Central memory CD8-positive, alpha-beta T cell (primary cell): ENCODE data around the gene MYLK2.

Source experiments
- ATAC-seq: fragments of 150-1000 bp; cut with Tn5 transposase; replicated peaks from 2 replicates; pipeline ENCODE4 v1.10.0; 2022; ENCODE audit warnings: mild to moderate bottlenecking, moderate FRiP score, moderate number of reproducible peaks; ENCODE audit not compliant: poor library complexity, severe bottlenecking; ENCODE audit errors: extremely low read depth
- DNase-seq, 2 donors: peaks; one replicate each; pipeline ENCODE4 v3.0.0; 2021; ENCODE audit warnings: low spot score in 2 of 2
- H3K27ac Mint-ChIP-seq: one replicate; pipeline ENCODE4 v1.8.0; 2022; ENCODE audit warnings: low read depth, mild to moderate bottlenecking, moderate library complexity, mixed read lengths
- H3K27me3 Mint-ChIP-seq: one replicate; pipeline ENCODE4 v1.8.0; 2022; ENCODE audit warnings: mixed read lengths
- H3K36me3 Mint-ChIP-seq: one replicate; pipeline ENCODE4 v1.8.0; 2022; ENCODE audit warnings: mild to moderate bottlenecking, moderate library complexity, mixed read lengths; ENCODE audit not compliant: insufficient read depth
- H3K4me1 Mint-ChIP-seq: one replicate; pipeline ENCODE4 v1.8.0; 2022; ENCODE audit warnings: mixed read lengths
- H3K4me3 Mint-ChIP-seq: one replicate; pipeline ENCODE4 v1.8.0; 2022; ENCODE audit warnings: mild to moderate bottlenecking, moderate library complexity, mixed read lengths
- H3K9me3 Mint-ChIP-seq: one replicate; pipeline ENCODE4 v1.8.0; 2022; ENCODE audit warnings: mixed read lengths

MYLK2 gene

GRCh38 chr20:31857861-31858759 lies 39.0 kb downstream of the MYLK2 start:
- H3K27ac Mint-ChIP-seq = no peak overlapping the region
- H3K4me1 Mint-ChIP-seq = peaks cover 6% of the 10 kb centered on the region
- no peak for DNase-seq
- H3K27me3 Mint-ChIP-seq = peaks cover 7% of the 10 kb centered on the region
- no peak overlapping the region for H3K4me3 Mint-ChIP-seq
- no peaks in the 10 kb centered on the region for H3K9me3 Mint-ChIP-seq
- ATAC-seq = no peak
- H3K36me3 Mint-ChIP-seq = peaks cover 2% of the 10 kb centered on the region

- Mint-ChIP-seq H3K9me3 (no peaks in the 10 kb centered on the region), H3K4me1 (peaks cover 6% of the 10 kb centered on the region), H3K27ac (no peak overlapping the region), H3K4me3 (no peak overlapping the region), H3K36me3 (peaks cover 2% of the 10 kb centered on the region), H3K27me3 (peaks cover 7% of the 10 kb centered on the region)
- no peak for ATAC-seq
- DNase-seq = no peak
Observed at GRCh38 chr20:31858760-31859083, 39.6 kb downstream of the MYLK2 start.

GRCh38 chr20:31859266-31859997 lies 40.3 kb downstream of the MYLK2 start:
- Mint-ChIP-seq H3K27ac (no peak overlapping the region), H3K4me1 (peaks cover 6% of the 10 kb centered on the region), H3K4me3 (no peak overlapping the region), H3K27me3 (peaks cover 7% of the 10 kb centered on the region), H3K36me3 (peaks cover 2% of the 10 kb centered on the region), H3K9me3 (no peaks in the 10 kb centered on the region)
- ATAC-seq (no peak), DNase-seq (no peak)

- Mint-ChIP-seq H3K9me3 (no peaks in the 10 kb centered on the region), H3K27ac (no peak overlapping the region), H3K36me3 (peaks cover 2% of the 10 kb centered on the region), H3K27me3 (peaks cover 7% of the 10 kb centered on the region), H3K4me3 (no peak overlapping the region), H3K4me1 (peaks cover 6% of the 10 kb centered on the region)
- DNase-seq (no peak), ATAC-seq (no peak)
Observed at GRCh38 chr20:31859998-31860380, 40.8 kb downstream of the MYLK2 start.

GRCh38 chr20:31860390-31861134 lies 41.4 kb downstream of the MYLK2 start:
- Mint-ChIP-seq H3K36me3 (peaks cover 2% of the 10 kb centered on the region), H3K27me3 (peaks cover 7% of the 10 kb centered on the region), H3K4me3 (peak overlapping the region; percentile 70), H3K9me3 (no peaks in the 10 kb centered on the region), H3K27ac (no peak overlapping the region), H3K4me1 (peaks cover 6% of the 10 kb centered on the region)
- no peak for DNase-seq
- ATAC-seq = no peak

GRCh38 chr20:31861135-31861384 lies 41.9 kb downstream of the MYLK2 start:
- Mint-ChIP-seq H3K9me3 (no peaks in the 10 kb centered on the region), H3K27ac (no peak overlapping the region), H3K36me3 (peaks cover 2% of the 10 kb centered on the region), H3K27me3 (peaks cover 7% of the 10 kb centered on the region), H3K4me1 (peaks cover 6% of the 10 kb centered on the region), H3K4me3 (peak overlapping the region; percentile 70)
- DNase-seq (no peak), ATAC-seq (peak; percentile 44)

- peaks cover 7% of the 10 kb centered on the region for H3K27me3 Mint-ChIP-seq
- peak overlapping the region; percentile 70 for H3K4me3 Mint-ChIP-seq
- H3K36me3 Mint-ChIP-seq = peaks cover 2% of the 10 kb centered on the region
- peak; percentile 80 for ATAC-seq
- H3K27ac Mint-ChIP-seq = peak overlapping the region; percentile 14
- no peaks in the 10 kb centered on the region for H3K9me3 Mint-ChIP-seq
- peaks cover 6% of the 10 kb centered on the region for H3K4me1 Mint-ChIP-seq
- DNase-seq = peak in 1 of 2 donors; percentile 34
Observed at GRCh38 chr20:31861385-31862156, 42.4 kb downstream of the MYLK2 start.

- Mint-ChIP-seq H3K4me3 (peak overlapping the region; percentile 70), H3K36me3 (peaks cover 2% of the 10 kb centered on the region), H3K4me1 (peaks cover 6% of the 10 kb centered on the region), H3K9me3 (no peaks in the 10 kb centered on the region), H3K27ac (peak overlapping the region; percentile 14), H3K27me3 (peaks cover 7% of the 10 kb centered on the region)
- ATAC-seq (no peak), DNase-seq (no peak)
Observed at GRCh38 chr20:31862157-31862470, 43.0 kb downstream of the MYLK2 start.

- no peak for DNase-seq
- Mint-ChIP-seq H3K4me3 (peak overlapping the region; percentile 47), H3K36me3 (peaks cover 2% of the 10 kb centered on the region), H3K4me1 (peaks cover 6% of the 10 kb centered on the region), H3K27ac (no peak overlapping the region), H3K9me3 (no peaks in the 10 kb centered on the region), H3K27me3 (peaks cover 7% of the 10 kb centered on the region)
- no peak for ATAC-seq
Observed at GRCh38 chr20:31862506-31862905, 43.4 kb downstream of the MYLK2 start.

GRCh38 chr20:31863296-31864085 lies 44.3 kb downstream of the MYLK2 start:
- Mint-ChIP-seq H3K9me3 (no peaks in the 10 kb centered on the region), H3K4me1 (peaks cover 6% of the 10 kb centered on the region), H3K36me3 (peaks cover 2% of the 10 kb centered on the region), H3K4me3 (no peak overlapping the region), H3K27me3 (peaks cover 13% of the 10 kb centered on the region), H3K27ac (no peak overlapping the region)
- ATAC-seq (no peak), DNase-seq (no peak)

- Mint-ChIP-seq H3K4me1 (peaks cover 14% of the 10 kb centered on the region), H3K27me3 (peaks cover 26% of the 10 kb centered on the region), H3K36me3 (peaks cover 4% of the 10 kb centered on the region), H3K4me3 (no peak overlapping the region), H3K27ac (no peak overlapping the region), H3K9me3 (no peaks in the 10 kb centered on the region)
- no peak for ATAC-seq
- DNase-seq = no peak
Observed at GRCh38 chr20:31864521-31865400, 45.6 kb downstream of the MYLK2 start.
